Measurements from ENCODE around the gene DLL4.

DLL4 gene

GRCh38 chr15:40906991-40907802 lies 21.9 kb upstream of the DLL4 start:
- DNase-seq, result peak; percentile 49

DNA sequence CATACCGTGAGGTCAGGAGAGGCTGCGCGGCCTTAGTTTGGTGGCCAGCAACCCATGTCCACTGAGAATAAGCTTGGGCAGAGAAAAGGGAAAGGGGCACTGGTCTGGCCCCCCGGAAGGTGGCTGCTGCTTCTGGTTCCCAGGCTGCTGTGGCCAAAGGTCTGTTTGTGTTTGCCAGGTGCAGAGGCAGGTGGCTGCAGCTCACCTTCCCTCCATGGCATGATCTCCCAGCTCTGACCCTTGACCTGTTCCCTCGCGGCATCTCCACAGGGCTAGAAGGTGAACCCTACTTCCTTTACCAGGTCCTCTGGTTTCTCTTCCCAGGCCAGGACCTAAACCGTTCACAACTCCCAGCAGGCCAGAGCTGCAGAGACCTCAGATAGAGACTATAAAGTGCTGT lies 21.0 kb upstream of the DLL4 start:
- no peak for DNase-seq

DNA sequence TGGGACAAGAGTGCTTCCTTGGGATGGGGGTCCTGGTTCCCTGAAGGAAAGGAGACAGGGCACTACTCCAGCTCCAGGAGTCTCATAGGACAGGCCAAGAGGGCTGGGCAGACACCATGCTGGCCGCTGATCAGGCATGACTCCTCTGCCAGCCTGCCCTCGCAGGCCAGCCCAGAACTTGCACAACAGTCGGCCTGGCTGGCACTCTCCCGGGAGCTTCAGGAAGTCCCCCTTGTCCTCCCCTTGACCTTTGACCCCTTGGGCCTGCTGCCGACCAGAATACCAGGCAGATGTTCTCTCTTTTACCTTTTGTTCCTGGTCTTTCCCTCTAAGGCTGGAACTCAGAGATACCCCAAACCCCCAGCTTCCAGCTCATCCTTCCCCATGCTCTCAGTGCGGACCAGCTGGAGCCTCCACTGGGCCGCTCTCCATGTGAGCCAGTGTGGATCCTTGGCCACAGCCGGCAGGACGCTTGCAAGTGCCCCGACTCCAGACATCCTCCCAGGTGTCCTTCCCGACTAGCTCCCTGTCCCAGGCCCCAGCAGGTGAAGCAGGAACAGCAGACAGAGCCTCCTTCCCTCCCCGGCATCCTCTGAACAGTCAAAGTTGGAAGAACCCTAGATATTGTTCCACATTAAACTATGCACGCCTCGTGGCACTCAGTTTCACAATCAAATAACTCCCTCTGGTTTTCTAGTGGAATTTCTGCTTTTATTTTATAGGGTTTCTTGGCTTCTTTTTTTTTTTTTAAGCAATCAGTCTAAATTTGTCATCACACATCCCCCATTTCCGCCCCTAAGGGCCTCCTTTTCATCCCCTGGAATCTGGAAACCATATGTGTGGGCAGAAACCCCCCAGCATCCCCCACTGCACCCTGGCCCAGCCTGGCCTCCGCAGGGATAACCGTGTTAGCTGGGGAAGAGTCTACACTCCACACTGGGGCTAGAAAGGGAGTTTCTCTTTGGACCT lies 19.2 kb upstream of the DLL4 start:
- no peak for DNase-seq

- peak; percentile 92 for DNase-seq
Observed at GRCh38 chr15:40911141-40911540, 18.0 kb upstream of the DLL4 start.

- DNase-seq, result no peak
Observed at GRCh38 chr15:40911693-40912092, 17.4 kb upstream of the DLL4 start.

GRCh38 chr15:40912478-40912877 lies 16.7 kb upstream of the DLL4 start:
- no peak for DNase-seq

- no peak for DNase-seq
Observed at GRCh38 chr15:40914013-40914412, 15.1 kb upstream of the DLL4 start.

DNA sequence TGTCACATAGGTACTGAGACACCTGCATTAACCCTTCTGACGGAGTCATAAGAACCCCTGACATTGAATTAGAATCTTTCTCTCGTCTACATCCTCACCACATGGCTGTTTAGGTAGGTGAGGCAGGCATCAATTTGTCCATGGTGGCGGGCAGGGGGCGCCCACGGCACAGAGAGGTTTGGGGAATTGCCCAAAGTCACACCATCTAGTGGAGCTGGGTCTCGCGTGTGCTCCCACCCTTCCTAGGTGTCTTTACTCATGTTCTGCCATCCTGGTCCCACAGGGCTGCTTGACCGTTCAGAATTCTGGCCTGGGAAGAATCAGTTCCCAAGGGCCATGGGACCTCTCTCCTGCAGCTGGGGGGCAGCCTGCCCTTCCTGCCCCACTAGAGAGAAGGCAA lies 14.7 kb upstream of the DLL4 start:
- no peak for DNase-seq

DNA sequence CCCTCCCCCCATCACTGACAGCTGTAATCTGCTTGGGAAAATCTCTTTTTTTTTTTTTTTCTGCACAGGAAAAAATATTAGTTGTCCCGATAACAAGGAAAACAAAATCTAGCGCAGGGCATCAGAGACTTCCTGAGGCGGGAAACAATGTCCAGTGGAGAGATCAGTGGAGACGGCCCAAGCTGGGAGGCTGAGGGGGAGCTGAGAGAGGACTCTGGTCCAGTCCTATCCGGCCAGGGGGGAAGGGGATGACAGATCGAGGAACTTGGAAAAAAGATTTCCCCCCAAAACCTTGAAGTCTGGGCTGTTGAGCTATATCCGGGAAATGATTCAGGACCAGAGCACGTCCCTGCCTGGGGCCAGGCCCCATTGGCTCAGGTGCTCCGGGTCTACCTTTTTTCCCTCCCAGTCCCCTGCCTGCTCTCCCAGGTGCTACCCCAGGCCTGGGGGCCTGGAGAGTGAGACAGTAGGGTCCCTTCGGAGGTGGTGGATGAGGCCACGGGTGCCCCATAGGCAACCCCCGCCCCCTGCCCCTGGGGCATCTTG lies 14.0 kb upstream of the DLL4 start:
- no peak for DNase-seq

DNA sequence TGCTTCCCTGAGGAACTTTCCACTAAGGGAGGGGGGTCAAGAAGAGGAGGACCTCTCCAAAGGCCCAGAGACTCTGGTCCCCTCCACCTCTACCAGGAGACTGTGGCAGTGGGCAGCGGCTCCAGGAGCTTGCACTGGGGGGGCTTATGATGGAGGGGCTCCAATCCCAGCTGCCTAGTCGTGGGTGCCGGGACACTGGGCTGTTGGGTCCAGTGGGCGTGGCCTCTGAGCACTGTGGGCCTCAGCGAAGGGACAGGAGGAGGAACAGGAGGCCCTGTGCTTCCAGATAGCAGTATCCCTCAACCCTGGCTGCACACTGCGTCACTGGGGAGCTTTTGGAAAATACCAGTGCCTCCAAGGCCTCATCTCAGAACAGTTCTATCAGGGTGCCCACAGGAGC lies 13.5 kb upstream of the DLL4 start:
- DNase-seq, result no peak

- no peak for DNase-seq
Observed at GRCh38 chr15:40917585-40917984, 11.6 kb upstream of the DLL4 start.

GRCh38 chr15:40918146-40918798 lies 10.9 kb upstream of the DLL4 start:
- DNase-seq, result no peak

DNA sequence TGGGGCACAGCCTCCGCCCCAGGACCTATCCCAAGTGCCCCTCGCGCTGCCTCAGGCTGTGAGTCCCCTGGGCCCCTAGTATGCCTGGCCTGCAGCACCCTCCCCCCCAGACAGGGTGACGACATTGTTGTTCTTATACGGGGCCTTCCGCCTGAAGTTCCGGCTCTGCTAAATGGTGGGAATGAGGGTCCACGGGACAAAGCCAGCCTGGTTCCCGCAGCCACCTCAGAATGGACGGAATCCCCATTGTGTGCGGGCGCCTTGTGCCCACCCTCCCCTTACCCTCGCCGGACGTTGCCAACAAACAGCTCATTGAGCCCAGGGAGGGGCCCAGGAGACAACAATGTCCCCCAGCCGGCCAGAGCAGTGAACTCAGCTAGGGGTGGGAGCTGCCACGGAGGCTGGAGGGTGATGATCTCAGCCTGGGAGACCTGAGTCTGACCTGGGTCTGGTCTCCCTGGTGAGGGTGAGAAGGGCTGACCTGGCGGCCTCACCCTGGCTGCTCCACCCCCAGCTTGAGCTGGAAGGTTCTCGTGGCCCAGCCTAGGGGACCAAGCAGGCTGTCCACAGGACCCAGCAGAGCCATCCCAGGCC lies 10.2 kb upstream of the DLL4 start:
- no peak for DNase-seq

DNA sequence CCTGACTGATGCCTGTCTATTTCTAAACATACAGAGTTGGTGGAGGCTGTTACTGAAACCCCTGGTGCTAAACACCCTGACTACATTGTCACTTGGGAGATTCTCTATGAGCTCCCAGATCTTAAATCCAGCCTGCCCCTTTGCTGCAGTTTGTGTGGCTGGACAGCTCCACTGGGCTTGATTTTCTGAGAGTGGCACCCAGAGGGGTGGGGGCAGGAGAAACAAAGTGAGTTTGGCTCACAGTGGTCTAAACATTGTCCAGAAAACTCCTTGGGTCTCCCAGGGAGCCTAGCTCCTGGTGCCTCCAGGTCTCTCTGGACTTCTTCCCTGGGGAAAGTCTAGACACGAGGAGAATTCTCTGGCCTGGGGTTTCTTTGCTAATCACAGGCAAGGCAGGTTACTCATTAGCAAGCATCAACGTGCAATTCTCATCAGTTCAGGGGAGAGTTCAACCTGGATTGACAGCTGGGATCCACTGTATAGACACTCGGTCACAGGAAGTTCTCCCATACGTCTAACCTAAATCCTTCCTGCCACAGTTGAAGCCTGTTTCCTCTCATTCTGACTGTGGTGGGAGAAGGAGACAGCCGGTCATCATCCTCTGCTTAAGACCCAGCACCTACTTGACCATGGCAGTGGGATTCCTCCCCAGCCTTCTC lies 7.1 kb upstream of the DLL4 start:
- no peak for DNase-seq

DNA sequence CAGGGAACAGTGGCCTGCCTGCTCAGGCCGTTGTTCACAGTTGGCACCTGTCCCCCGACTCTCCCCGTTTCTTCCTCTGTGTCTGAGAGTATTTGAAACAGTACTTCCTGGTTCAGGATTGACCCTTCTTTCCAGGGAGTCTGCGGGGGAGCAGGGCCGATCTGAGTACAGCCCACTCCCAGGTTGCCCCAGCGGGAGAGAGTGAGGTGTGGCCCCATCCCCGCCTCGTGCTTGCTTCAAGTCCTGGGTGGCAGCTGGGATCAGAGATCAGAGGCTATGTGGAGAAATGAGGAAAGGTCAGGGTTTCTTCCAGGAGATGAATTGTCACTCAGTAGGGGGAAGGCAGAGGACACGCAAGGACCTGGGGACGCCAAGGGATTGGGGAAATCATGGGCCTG lies 6.5 kb upstream of the DLL4 start:
- no peak for DNase-seq

DNA sequence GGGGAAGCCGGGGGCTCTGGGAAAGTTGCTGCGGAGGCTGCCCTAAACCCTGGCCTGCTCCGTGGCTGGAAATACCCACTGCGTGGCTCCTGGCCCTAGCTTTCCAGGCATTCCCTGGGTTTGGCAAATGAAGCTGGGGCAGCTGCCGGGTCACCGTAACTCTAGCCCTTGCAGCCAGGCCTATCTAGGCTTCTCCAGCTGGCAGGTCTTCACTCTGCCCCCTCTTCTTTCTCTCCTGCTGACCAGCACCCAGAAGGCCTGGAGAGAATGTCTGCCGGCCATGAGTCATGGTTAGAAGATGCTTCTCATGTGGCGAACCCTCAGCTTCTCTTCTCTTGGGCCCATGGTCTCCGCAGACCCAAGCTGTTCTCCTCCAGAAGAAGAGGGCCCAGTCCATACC lies 5.6 kb upstream of the DLL4 start:
- DNase-seq, result no peak

DNA sequence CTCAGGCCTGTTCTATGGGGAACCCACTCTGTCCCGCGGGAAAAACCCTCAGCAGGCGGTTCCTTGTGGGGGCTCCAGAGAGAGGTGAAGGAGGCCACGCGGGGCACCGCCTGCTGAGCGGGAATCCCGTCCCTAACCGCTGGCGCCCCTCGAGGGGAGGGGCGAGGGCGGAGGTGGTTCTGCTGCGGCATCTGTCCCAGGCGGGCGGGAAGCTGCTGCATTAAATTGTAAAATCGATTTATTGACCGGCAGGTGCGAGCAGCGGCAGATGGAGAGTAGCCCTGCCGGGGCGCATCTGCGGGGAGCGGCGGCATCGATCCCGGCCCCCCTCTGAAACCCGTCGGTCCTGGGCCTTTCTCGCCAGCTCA lies 3.7 kb upstream of the DLL4 start:
- no peak for DNase-seq

GRCh38 chr15:40925863-40926658 lies 3.1 kb upstream of the DLL4 start:
- DNase-seq, result no peak

GRCh38 chr15:40926659-40927494 lies 2.3 kb upstream of the DLL4 start:
- DNase-seq, result no peak

GRCh38 chr15:40927495-40927872 lies 1.7 kb upstream of the DLL4 start:
- no peak for DNase-seq
